Stimulated activated CD4-positive, alpha-beta T cell treated with anti-CD3 and anti-CD28 coated beads, Interleukin-4, amount 100 ng/mL, for 1 hour (primary cell): ENCODE measurements around the gene BUD31.
"Not testable (repeated sequence)": the region's sequence is repeated elsewhere in the genome, so short reads cannot be mapped to it uniquely, and the experiment has no call there.

ENCODE experiments used
- DNase-seq: peaks from one replicate; pipeline ENCODE4 v3.0.0-alpha.2; 2020

BUD31 gene

DNA sequence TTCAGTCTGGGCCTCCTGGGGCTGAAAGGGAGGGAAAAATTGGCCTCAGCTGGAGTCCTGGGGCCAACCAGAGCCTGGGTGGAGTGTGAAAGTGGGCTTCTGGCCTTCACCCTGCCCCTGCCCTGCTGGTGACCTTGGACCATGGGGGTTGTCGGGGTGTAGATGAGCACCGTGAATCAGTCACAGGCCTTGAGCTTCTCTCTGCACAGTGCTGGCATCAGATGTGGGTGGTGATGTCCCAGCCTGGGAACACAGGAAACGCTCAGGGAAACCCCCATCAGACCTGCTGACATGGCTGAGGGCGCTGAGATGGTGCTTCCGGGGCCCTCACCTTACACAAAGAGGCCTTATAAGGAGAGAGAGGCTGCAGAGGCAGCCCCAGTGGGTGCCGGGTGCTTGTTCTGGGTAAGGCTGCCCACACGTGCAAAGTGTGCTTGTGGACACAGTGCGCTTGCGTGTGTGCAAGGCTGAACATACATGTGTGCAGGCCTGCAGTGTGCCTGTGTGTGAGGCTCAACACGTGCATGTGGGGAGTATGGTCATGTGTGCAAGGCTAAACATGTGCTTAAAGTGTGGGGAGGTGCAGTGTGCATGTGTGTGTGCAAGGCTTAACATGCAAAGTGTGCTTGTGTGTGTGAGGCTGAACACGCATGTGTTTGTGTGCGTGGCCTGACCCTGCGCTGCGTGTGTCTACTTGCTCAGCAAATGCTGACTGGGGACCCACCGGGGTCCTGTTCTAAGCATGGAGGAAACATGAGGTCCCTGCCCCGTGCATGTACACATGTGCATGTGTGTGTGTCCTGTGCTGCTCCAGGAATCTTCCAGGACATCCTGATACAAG lies 27.7 kb upstream of the BUD31 start:
- DNase-seq: peak; percentile 85

DNA sequence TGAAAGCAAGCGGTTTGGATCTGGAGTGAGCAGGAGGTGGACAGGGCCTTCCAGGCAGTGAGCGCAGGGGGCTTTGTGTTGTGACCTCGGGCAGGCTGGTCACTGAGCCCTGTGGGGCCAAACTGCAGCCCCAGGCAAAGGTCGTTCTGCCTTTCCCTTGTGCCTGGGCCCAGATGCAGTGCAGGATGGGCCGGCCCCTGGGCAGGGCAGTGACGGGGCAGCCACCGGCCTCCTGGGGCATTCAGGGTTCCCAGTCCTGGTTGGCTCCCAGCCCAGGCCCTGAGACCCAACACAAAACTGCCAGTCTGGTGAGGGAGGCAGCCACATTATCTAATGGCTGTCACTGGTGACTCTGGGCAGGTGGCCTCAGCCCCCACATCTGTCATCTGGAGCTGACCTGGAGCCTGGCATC lies 27.1 kb upstream of the BUD31 start:
- no peak for DNase-seq

DNA sequence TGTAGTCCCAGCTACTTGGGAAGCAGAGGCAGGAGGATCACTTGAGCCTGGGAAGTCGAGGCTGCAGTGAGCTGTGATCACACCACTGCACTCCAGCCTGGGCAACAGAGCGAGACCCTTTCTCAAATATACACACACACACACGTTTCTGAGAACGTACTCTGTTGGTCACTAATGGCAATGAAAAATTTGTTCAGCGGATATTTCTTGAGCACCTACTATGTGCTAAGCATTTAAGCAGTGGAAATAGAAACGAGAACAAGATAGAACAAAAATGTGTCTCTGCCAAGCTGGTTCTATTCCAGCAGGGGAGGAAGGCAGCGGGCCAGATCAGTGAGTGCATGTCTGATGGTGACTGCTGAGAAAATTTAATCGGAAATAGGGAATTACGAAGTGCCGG lies 25.6 kb upstream of the BUD31 start:
- no peak for DNase-seq

DNA sequence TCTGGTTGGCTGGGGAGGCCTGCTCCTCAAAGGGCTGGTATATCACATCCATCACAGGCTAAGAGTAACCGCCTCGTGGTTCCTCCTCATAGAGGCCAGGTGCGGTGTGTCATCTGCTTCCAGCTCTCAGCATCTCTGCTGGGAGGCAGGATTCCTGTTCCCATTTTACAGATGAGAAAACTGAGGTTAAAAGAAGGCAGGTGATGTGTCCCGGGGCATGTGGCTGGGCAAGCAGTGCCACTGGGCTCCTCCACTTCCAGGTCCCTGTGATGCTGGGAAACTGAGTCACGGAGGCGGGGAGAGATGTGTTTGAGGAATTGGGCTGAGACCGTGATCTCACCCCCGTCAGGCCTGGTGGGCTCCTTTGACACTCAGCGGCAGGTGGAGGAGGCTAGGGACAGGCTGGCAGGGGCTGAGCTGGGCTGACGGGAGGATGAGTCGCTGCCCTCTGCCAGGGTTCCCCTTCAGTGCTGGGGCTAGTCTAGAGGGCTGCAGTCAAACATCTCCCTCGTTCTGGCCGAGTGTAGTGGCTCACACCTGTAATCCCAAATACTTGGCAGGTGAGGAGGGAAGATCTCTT lies 24.9 kb upstream of the BUD31 start:
- no peak for DNase-seq

DNA sequence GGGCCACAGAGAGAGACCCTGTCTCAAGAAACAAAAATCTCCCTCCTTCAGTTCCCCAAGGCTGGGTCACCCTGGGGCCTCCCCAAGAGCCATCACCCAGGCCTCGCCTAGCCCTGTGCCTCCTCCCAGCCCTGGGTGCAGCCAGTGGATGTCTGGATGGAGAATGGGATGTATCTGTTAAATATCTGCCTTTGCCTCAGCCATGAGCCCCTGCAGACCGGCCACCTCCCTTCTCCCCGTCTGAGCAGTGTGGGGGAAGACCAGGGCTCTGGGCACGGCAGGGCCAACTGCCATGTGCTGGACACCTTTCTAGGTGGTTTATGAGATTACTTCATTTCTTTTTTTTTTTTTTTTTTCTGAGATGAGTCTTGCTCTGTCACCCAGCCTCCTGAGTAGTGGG lies 24.2 kb upstream of the BUD31 start:
- DNase-seq: no peak

DNA sequence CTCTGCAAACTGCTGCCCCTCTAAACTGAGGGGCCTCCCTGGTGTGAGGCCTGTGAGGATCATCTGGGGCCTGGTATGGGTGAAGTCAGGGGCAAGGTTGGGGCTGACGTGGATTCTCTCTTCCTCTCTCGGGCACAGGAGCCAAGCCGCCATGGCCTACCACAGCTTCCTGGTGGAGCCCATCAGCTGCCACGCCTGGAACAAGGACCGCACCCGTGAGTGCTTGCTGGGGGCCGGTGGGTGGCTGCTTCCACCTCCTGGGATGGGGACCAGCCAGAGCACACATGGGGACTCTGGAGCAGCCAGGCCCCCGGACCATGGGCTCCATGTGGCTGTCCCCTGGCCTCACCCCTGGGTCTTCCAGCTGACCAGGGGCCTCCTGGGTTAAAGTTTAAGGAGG lies 23.2 kb upstream of the BUD31 start:
- DNase-seq: no peak

DNA sequence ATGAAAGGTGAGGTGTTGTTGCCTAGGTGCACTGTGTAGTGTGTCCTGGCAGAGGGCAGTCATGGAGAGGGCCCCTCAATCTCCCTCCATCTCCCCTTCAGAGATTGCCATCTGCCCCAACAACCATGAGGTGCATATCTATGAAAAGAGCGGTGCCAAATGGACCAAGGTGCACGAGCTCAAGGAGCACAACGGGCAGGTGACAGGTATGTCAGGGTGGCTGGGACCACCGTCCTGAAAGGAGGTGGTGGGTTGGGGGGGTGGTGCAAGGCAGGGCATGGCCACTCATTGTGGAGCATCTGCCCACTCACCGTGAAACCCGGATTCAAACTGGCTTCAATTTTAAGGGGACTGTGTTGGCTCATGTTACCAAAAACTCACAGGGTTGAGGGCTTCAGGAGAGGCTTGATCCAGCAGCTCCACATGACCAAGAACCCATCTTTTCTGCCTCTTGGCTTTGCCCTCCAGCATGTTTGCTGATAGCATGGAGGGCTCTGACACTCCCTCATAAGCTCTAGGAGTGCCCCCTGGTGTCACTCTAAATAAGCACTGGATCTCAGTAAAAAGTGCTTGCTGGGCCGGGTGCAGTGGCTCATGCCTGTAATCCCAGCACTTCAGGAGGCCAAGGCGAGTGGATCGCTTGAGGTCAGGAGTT lies 22.1 kb upstream of the BUD31 start:
- no peak for DNase-seq

DNA sequence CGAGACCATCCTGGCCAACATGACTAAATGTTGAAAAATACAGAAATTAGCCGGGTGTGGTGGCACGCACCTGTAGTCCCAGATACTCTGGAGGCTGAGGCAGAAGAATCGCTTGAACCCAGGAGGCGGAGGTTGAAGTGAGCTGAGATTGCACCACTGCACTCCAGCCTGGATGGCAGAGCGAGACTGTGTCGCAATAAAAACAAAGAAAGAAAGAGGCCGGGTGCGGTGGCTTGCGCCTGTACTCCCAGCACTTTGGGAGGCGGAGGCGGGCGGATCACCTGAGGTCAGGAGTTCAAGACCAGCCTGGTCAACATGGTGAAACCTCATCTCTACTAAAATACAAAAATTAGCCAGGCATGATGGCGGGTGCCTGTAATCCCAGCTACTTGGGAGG lies 21.5 kb upstream of the BUD31 start:
- not testable (repeated sequence) for DNase-seq

DNA sequence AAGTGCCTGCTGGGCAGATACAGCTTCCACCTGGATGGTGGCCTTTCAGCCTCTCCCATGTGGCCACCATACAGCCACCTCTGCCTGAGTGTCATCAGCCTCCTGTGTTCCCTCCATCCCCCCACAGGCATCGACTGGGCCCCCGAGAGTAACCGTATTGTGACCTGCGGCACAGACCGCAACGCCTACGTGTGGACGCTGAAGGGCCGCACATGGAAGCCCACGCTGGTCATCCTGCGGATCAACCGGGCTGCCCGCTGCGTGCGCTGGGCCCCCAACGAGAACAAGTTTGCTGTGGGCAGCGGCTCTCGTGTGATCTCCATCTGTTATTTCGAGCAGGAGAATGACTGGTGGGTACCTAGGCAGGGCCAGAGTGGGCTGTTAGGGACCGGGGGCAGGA lies 20.9 kb upstream of the BUD31 start:
- DNase-seq: no peak

DNA sequence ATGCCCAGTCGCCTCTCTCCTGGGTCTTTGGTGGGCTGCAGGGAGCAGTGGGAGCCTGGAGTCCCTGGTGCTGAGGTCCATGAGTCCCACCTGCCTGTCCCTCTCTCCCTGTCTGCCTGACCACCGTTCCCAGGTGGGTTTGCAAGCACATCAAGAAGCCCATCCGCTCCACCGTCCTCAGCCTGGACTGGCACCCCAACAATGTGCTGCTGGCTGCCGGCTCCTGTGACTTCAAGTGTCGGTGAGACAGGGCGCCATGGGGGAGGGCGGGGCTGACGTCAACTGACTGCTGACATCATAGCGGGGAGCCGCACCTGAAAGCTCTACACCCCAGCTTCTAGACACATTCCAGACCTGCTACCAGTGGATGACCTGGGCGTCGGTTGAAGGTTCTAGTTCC lies 19.0 kb upstream of the BUD31 start:
- no peak for DNase-seq

DNA sequence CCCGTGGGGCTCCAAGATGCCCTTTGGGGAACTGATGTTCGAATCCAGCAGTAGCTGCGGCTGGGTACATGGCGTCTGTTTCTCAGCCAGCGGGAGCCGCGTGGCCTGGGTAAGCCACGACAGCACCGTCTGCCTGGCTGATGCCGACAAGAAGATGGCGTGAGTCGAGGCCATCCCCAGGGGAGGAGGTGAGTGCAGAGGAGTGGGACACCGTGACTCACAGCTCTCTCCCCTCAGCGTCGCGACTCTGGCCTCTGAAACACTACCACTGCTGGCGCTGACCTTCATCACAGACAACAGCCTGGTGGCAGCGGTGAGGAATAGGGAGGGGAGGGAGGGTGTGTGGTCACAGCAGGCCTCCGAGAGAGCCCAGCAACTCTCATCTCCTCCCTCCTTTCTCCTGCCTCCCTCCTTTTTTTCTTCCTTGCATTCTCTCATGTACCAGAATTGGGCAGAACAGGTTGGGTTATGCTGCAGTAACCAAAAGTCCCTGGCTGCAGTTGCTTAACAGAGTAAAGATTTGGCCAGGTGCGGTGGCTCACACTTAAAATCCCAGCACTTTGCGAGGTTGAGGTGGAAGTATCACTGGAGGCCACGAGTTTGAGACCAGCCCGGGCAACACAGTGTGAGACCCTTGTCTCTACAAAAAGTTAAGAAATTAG lies 17.7 kb upstream of the BUD31 start:
- DNase-seq: no peak

DNA sequence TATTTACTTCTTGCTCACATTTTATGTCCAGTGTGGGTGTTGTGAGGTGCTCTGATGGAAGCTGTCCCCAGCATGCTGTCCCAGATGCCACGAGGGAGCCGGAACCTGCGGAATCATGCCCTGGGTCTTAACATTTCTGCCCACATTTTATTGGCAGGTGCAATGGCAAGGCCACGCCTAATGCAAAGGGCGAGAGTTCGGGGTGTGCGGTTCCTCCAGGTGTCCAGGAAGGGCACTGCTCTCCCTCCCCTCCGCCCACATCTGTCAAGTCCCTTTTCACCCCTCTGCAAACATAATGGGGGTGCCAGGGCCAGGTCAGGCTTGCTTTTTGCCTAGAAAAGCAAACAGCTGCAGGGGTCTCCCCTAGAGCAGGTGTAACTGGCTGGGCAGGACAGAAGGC lies 16.7 kb upstream of the BUD31 start:
- no peak for DNase-seq

DNA sequence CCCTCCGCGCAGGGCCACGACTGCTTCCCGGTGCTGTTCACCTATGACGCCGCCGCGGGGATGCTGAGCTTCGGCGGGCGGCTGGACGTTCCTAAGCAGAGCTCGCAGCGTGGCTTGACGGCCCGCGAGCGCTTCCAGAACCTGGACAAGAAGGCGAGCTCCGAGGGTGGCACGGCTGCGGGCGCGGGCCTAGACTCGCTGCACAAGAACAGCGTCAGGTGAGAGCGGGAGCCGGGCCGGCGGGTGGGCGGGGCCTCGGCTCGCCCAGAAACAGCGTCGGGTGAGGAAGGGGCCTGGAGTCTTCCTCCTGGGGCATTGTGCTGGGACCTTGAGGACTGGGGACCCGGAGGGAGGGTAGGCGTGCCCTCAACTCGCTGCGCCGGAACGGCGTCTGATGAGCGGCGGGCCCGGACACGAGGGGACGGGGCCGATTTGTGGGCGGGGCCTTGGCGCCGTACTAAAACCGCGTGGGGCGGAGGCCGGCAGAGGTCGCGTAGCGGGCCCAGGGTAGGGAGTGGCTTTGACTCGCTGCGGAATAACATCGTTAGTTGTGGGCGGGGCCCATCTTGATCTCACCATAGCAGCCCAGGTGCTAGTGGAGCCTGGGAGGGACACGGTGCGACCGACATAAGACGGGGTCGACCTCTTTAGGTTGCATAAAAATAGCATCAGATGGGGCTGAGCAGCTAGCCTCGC lies 16.0 kb upstream of the BUD31 start:
- peak; percentile 77 for DNase-seq

DNA sequence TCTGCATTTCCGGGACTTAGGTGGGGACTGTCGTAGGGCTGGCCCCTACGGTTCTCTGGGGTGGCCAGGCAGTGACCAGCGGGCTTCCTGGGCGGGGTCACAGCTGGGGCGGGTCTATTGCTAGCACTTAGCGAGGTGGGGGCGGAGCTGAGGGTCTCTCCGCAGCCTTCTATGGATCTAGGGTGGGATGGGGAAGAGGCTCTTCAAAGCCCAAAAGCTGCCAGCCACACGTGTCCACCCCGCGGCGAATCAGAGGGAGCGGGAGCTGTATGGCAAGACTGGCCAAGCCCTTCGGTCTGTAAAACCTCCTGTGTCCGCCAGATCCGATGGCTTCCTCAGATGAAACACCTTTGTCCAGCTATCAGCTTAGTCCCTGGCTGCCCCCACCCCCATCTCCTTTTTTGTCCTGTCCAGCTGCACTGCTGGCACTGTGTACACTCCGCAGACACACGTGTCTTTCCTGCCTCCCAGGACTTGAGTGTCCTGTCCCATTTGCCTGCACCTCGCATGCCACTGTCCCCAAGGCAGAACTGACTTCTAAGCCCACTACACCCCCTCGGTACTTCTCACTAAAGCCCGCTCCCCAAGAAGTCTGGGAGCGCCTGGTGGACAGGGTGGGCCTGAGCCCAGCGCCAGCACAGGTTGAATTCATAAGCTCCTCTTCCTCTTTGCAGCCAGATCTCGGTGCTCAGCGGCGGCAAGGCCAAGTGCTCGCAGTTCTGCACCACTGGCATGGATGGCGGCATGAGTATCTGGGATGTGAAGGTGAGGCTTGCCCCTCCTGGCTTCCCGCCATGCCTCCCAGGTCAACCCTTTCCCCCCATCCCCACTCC lies 15.2 kb upstream of the BUD31 start:
- DNase-seq: no peak

DNA sequence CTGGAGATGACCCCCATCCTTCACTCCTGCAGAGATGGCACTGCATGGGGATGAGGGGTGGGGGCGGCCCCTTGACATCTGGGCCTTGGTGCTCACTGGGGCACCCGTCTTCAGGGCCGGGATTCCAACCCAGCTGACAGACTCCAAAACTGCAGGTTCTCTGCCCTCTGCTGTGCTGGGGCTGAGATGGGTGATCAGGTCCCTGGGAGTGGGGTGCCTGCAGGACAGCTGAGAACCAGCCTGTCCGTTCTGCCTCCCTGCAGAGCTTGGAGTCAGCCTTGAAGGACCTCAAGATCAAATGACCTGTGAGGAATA lies 14.6 kb upstream of the BUD31 start:
- no peak for DNase-seq

DNA sequence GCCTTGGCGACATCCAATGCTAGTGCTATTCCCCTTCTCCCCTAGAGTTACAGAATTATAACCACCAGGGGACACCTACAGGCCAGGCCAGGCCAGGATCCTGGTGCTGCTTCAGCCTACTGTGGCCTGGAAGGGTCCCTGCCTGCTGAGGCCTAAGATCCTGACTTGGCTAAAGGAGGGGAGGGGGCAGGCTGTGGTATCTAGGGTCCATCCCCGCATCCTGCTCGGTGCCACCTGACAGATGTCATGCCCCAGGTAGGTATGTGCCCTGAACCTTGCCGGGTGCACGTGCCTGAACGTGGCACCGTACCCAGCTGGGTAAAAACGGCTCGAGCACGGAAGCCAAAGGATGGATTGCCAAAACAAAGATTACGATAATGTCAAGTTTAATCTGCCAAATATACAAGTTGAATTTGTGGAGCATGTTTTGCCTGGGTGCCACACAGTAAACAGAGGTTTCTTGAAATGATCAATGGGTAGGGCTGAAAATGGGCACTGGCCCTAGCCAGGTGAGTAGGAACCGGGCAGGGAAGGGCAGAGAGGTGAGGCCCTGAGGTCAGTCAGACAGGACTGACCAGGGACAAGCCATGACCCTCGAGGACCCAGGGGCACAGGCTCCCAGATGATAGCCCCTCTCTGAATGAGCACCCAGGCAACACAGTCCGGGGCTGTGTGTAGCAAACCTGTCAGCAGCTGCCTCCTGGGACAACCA lies 13.0 kb upstream of the BUD31 start:
- no peak for DNase-seq

DNA sequence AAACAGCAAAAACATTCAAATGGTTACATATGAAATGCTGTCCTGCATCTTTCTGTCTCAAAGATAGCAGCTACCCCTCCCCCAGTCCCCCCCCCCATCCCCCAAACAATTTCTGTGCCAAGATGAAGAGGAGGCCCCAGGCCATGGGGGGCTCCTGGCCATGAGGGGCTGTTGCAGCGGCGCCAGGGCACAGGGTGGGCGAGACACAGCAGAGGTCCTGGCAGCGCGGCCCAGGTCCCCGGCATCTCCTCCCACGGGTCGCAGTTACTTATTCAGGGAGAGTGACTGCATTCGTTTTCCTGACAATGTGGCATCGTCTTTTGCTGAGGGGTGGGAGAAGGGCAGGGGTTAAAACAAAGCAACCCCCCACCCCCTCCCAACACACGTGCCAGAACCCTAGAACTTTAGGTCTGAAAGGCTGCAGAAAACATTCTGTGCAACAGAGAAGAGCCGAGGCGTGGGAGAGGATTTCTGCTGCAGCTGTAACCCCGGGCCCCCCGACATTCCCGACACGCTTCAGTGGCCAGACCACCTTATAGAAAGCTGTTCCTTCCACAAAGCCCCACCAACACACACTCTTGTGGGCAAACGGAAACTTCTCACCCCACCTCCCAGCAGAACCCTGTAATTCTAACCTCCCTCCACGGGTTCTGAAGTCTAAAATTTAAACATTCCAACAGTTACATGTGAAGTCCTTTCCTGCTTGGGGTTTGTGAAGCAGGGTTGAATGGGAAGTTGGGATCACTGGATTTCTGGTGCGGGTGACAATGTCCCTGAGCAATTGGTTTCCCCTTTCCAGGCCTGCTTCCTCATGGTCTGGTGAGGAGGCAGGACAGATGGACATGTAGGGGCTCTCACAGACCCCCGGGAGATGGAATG lies 12.1 kb upstream of the BUD31 start:
- no peak for DNase-seq

DNA sequence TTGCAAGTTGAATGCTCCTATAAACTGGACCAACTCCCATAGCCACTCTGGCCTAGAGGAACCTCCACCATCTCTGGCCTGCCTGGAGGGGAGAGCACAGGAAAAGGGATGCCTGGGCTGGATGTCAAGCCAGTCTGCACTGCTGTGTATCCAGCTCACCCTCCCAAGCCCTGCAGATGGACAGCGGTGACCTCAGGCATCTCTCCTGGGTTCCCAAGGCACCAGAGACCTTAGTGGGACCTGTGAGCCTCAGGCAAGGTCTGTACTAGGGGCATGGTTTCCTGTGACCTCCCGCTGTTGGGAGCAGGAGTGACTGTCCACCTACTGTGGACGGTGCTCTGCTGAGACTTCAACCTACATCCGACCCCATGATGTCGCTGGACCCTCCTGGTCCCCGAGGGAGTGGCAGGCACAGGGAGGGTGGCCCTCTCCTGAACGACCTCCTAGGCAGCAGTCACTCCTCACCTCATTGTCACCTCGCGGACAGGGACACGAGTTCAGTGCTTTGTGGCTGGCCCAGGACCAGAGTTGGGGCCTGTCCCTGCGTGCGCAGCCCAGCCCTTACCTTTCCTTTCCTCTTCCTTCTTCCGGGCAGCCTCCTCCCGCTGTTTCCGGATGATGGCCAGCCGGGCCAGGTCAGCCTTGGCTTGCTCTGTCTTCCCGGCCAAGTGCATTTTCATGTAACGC lies 11.3 kb upstream of the BUD31 start:
- no peak for DNase-seq

DNA sequence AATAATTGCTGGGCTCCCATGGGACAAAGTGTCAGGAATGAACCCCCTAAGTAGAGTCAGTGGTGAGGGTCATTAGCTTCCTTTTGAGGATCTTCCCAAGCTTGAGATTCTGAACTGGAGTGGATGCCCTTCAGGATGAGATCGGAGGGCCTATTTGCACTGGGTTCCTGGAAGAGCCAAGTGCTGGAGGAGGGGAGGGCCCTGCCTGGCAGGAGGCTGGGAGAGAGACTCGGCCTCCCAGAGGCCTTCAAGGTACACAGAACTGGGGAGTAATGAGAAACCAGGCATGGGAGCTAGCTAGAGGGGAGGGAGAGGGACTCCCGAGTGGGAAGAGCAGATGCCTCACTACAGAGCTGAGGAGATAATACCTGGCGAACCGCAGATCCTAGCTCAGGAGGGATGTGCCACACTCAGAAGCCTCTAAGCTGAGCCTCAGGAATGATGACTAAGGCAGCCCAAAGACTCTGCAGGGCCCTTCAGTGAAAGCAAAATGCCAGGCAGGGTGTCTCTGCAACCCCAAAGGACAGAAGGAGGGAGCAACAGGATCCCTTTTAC lies 9.8 kb upstream of the BUD31 start:
- no peak for DNase-seq

DNA sequence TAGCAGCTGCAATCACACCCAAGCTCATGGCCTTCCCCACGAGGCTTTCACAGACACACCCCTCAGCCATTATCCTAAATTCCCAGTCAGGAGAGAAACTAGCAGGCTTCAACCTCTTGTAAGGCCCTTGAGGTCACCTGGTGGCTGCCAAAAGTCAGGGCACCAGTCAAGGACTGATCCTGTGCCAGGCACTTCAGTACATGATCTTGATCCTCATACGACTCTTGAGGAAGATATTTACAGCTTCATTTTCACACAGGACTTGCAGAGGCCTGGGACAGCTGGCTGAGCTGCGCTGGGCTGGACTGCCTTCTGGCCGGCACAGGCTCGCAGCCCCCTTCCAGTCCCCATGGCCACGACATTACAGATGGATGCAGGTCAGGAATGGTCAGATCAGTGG lies 9.2 kb upstream of the BUD31 start:
- no peak for DNase-seq
